Panc1 (cell line): ENCODE measurements around the gene MAP4K4.

ENCODE experiments used
- CTCF ChIP-seq: fragments of 450-650 bp; IDR thresholded peaks from 2 replicates; pipeline ENCODE4 v1.5.1; 2017; ENCODE audit warnings: mild to moderate bottlenecking
- POLR2AphosphoS5 ChIP-seq: IDR thresholded peaks from 2 replicates; pipeline ENCODE4 v1.6.1; 2012; ENCODE audit warnings: mild to moderate bottlenecking, low read depth, low read length, moderate library complexity

GRCh38 chr2:101808006-101808562 lies 110.6 kb downstream of the MAP4K4 start:
- TF ChIP-seq CTCF, result no peak
- no peak for TF ChIP-seq POLR2AphosphoS5
